NAMALWA (cell line): ENCODE results near the gene ESR2.
"Not testable (repeated sequence)": the region's sequence is repeated elsewhere in the genome, so short reads cannot be mapped to it uniquely, and the experiment has no call there.

ENCODE experiments used
- DNase-seq: peaks from one replicate; pipeline ENCODE4 v3.0.0-alpha.2; 2015; ENCODE audit warnings: low spot score

The ESR2 gene

GRCh38 chr14:64293976-64294671, at the start of gene ESR2:
Gene ESR2, minus strand, starts transcription at chr14:64294371. Its CDS starts 11,386 bp downstream, at chr14:64282985.
- DNase-seq, result no peak

GRCh38 chr14:64340560-64341196, 46.5 kb upstream of the ESR2 start:
- DNase-seq, result no peak

- DNase-seq, result peak; percentile 89
Observed at GRCh38 chr14:64338616-64339316, 44.6 kb upstream of the ESR2 start.

GRCh38 chr14:64337888-64338615, 43.9 kb upstream of the ESR2 start:
- peak; percentile 79 for DNase-seq

- no peak for DNase-seq
Observed at GRCh38 chr14:64329149-64329548, 35.0 kb upstream of the ESR2 start.

GRCh38 chr14:64326502-64326901, 32.3 kb upstream of the ESR2 start:
- no peak for DNase-seq

GRCh38 chr14:64324895-64325294, 30.7 kb upstream of the ESR2 start:
- no peak for DNase-seq

- DNase-seq, result no peak
Observed at GRCh38 chr14:64324461-64324860, 30.3 kb upstream of the ESR2 start.

- not testable (repeated sequence) for DNase-seq
Observed at GRCh38 chr14:64320362-64320761, 26.2 kb upstream of the ESR2 start.

- DNase-seq, result not testable (repeated sequence)
Observed at GRCh38 chr14:64318695-64319094, 24.5 kb upstream of the ESR2 start.

GRCh38 chr14:64303471-64303917, 9.3 kb upstream of the ESR2 start:
- peak; percentile 65 for DNase-seq

- DNase-seq, result peak; percentile 21
Observed at GRCh38 chr14:64298773-64299172, 4.6 kb upstream of the ESR2 start.

GRCh38 chr14:64296561-64296960, 2.4 kb upstream of the ESR2 start:
- DNase-seq, result no peak

- DNase-seq, result peak; percentile 68
Observed at GRCh38 chr14:64294672-64295413, 672 bp upstream of the ESR2 start.

- no peak for DNase-seq
Observed at GRCh38 chr14:64292197-64292596, 2.0 kb downstream of the ESR2 start.

- no peak for DNase-seq
Observed at GRCh38 chr14:64289571-64289970, 4.6 kb downstream of the ESR2 start.

GRCh38 chr14:64281805-64282204, 12.4 kb downstream of the ESR2 start:
- DNase-seq, result no peak

GRCh38 chr14:64279704-64280668, 14.2 kb downstream of the ESR2 start:
- DNase-seq, result no peak

GRCh38 chr14:64278458-64278857, 15.7 kb downstream of the ESR2 start:
- DNase-seq, result no peak

GRCh38 chr14:64272019-64272418, 22.2 kb downstream of the ESR2 start:
- no peak for DNase-seq
